Frontal cortex (tissue), 4 donors: ENCODE data around the gene PCBP4. TPM values are rescaled to one million over a fixed set of nuclear protein-coding genes. Genes with fewer than 3 reads are reported as not detected.
A peak's percentile ranks its signal among the peaks of the same experiment; 100 is the strongest.

Experiments used
- DNase-seq, 2 donors: peaks; one replicate each; pipeline ENCODE4 v3.0.0; 2012; ENCODE audit warnings: low spot score in 2 of 2
- FAIRE-seq: peaks from 2 replicates; lab custom pipeline; 2012; peaks lifted over from hg19 to GRCh38; lab: Jason Lieb, UNC
- total RNA-seq: library from RNA; depleted of rRNA; stranded (reverse); fragments of >200 nt; gene quantifications from one replicate; pipeline ENCODE4 v1.2.3, GENCODE V29; 2014
- donor health status: control.
- donor health status: control.
- donor health status: control.

Gene PCBP4
- total RNA-seq, 1 donor from 2014 or later: 45.7 TPM

- FAIRE-seq (no peak), DNase-seq (no peak)
These were observed 8.4 kb downstream of the PCBP4 start for GRCh38 chr3:51958603-51959521.

GRCh38 chr3:51957520-51958205, 9.6 kb downstream of the PCBP4 start:
- no peak for DNase-seq
- no peak for FAIRE-seq

GRCh38 chr3:51955893-51956770, 11.1 kb downstream of the PCBP4 start:
- FAIRE-seq (no peak), DNase-seq (peak; percentile 80 to 88)

GRCh38 chr3:51955175-51955892, 11.9 kb downstream of the PCBP4 start, which contains the start of gene GPR62:
GPR62 (plus strand) TSS chr3:51955381; CDS start chr3:51955653, 272 bp downstream.
- FAIRE-seq (no peak), DNase-seq (peak; percentile 60 to 83)

GRCh38 chr3:51954713-51955112, 12.5 kb downstream of the PCBP4 start:
- DNase-seq (no peak), FAIRE-seq (no peak)

GRCh38 chr3:51954105-51954504, 13.1 kb downstream of the PCBP4 start:
- no peak for FAIRE-seq

GRCh38 chr3:51953445-51953844, 13.8 kb downstream of the PCBP4 start:
- DNase-seq (no peak), FAIRE-seq (no peak)

More at GRCh38 chr3:51954105-51954504, 13.1 kb downstream of the PCBP4 start:
- no peak for DNase-seq

GRCh38 chr3:51950899-51951298, 16.4 kb downstream of the PCBP4 start:
- FAIRE-seq (no peak), DNase-seq (no peak)

- no peak for FAIRE-seq
- no peak for DNase-seq
These were observed 18.1 kb downstream of the PCBP4 start for GRCh38 chr3:51949121-51949520.

GRCh38 chr3:51948016-51948580, 19.2 kb downstream of the PCBP4 start:
- DNase-seq: no peak
- FAIRE-seq: no peak

GRCh38 chr3:51947215-51947900, 19.9 kb downstream of the PCBP4 start:
- DNase-seq (no peak), FAIRE-seq (no peak)

- FAIRE-seq (no peak), DNase-seq (no peak)
These were observed 20.5 kb downstream of the PCBP4 start for GRCh38 chr3:51946796-51947195.

- no peak for FAIRE-seq
- no peak for DNase-seq
These were observed 21.1 kb downstream of the PCBP4 start for GRCh38 chr3:51945926-51946705.

- no peak for FAIRE-seq
These were observed 22.0 kb downstream of the PCBP4 start for GRCh38 chr3:51945031-51945840.

GRCh38 chr3:51944451-51945021, 22.7 kb downstream of the PCBP4 start:
- FAIRE-seq (no peak), DNase-seq (no peak)

More at GRCh38 chr3:51945031-51945840, 22.0 kb downstream of the PCBP4 start:
- no peak for DNase-seq
